Heart right ventricle (tissue), 16 donors: ENCODE measurements around the gene ADCY5. TPM values are rescaled to one million over a fixed set of nuclear protein-coding genes. Genes with fewer than 3 reads are reported as not detected.

Experiments used
- ATAC-seq, 8 donors: fragments of 200-7000 bp; cut with Tn5 transposase; one replicate each; pipeline ENCODE4 v1.9.1; 2020; ENCODE audit warnings: mild to moderate bottlenecking in 8 of 8, moderate library complexity in 8 of 8, moderate number of reproducible peaks in 1 of 8
- DNase-seq, 2 donors: peaks; one replicate each; pipeline ENCODE4 v3.0.0-alpha.2; 2020
- H3K27ac ChIP-seq, 10 donors: fragments of 200-600 bp; sonication (generic) in 2 of 10; one replicate each; pipeline versions ENCODE4 v1.5.0 to v1.8.0; 2020 to 2022; ENCODE audit warnings: mild to moderate bottlenecking in 3 of 10
- H3K27me3 ChIP-seq, 7 donors: fragments of 200-600 bp; one replicate each; pipeline ENCODE4 v1.8.0; 2021 to 2022; ENCODE audit warnings: mild to moderate bottlenecking in 2 of 7
- H3K36me3 ChIP-seq, 9 donors: fragments of 200-600 bp; sonication (generic) in 1 of 9; one replicate each; pipeline versions ENCODE4 v1.5.0 to v1.8.0; 2020 to 2022; ENCODE audit warnings: mild to moderate bottlenecking in 2 of 9
- H3K4me1 ChIP-seq, 9 donors: fragments of 200-600 bp; sonication (generic) in 1 of 9; one replicate each; pipeline versions ENCODE4 v1.5.0 to v1.8.0; 2020 to 2022; ENCODE audit warnings: mild to moderate bottlenecking in 4 of 9
- H3K4me3 ChIP-seq, 10 donors: fragments of 200-600 bp; sonication (generic) in 2 of 10; one replicate each; pipeline versions ENCODE4 v1.5.0 to v1.8.0; 2020 to 2022; ENCODE audit warnings: mild to moderate bottlenecking in 7 of 10, moderate library complexity in 2 of 10
- H3K9me3 ChIP-seq, 11 donors: fragments of 200-600 bp in 10 of 11; sonication (generic) in 2 of 11; one replicate each; pipeline versions ENCODE4 v1.5.0 to v1.8.0; 2013 to 2022; ENCODE audit warnings: mild to moderate bottlenecking in 2 of 11, control low read depth in 1 of 11, moderate library complexity in 1 of 11
- WGBS, 2 donors: extraction: QIAGEN DNeasy Blood & Tissue Kit; methylation state at CpG; one replicate each; pipeline ENCODE4 v1.1.7; 2013; ENCODE audit warnings: inconsistent platforms in 1 of 2; 5-methylcytosine and 5-hydroxymethylcytosine counted together
- intact Hi-C, 10 donors: fragments of 100-400 bp; cut with DNase I; formaldehyde crosslinking; loops; one replicate each; pipeline versions ENCODE4 v1.11.1 to v1.14.2; 2022
- polyA plus RNA-seq, 2 donors: library from polyadenylated mRNA; stranded (reverse); fragments of 200-250 nt; gene quantifications; one replicate each; pipeline ENCODE4 v1.2.3, GENCODE V29; 2013
- total RNA-seq, 10 donors: library from RNA; stranded (reverse); fragmentation: NEBNext Ultra II Directional in 3 of 10; extraction: Animal tissue kit (Norgen Biotek cat#: 25700) in 3 of 10; gene quantifications; one replicate each; pipeline versions ENCODE4 v1.2.1 to v1.2.4, GENCODE V29; 2021 to 2023
- TF ChIP-seq, protein P1 (sequence below), 9 donors: fragments of 200-600 bp; sonication (generic) in 2 of 9; IDR thresholded peaks; one replicate each; pipeline versions ENCODE4 v1.5.0 to v1.8.0; 2021 to 2022; ENCODE audit warnings: antibody characterized with exemption in 9 of 9, mild to moderate bottlenecking in 5 of 9, moderate library complexity in 1 of 9
- donor health status: Arrhythmogenic right ventricular cardiomyopathy.
- donor health status: ischemic (EF 13 %, LVEDD 7.1; RV severe dilation, severe dysfunction).
- donor health status: healthy with polysubstance abuse.
- donor health status: DM: no; HTN: yes; CAD: no.
- donor health status: DM: no; HTN: no; CAD: no.
- donor health status: ischemic (EF 25% LVEDD 6.9; RV normal size, moderate dysfunction).
- donor health status: ischemic (EF 25% LVEDD 5.7; RV mildly dilated, moderate dysfunction).
- donor health status: healthy.
- donor health status: DM: yes; HTN: yes; CAD: no.
- donor health status: Ischemic cardiomyopathy.
- donor health status: ischemic (EF 35%, LVEDD 5.7; RV mildly dilated, moderate dysfunction).
- donor health status: nonischemic (EF 11% LVEDD 7.7; RV severe dilation, severe dysfunction).
- donor health status: DM: yes; HTN: yes; CAD: no.
- donor health status: PGD.
- donor health status: ischemic (EF 29% LVEDD 5.4; RV normal size, mild dysfunction).
- donor health status: nonischemic (EF 23%, LVEDD 6.1; RV moderate dilation, normal function).

The ADCY5 gene
- total and polyA plus RNA-seq, 12 donors, result 37.2 to 245 (median 198) TPM

DNA sequence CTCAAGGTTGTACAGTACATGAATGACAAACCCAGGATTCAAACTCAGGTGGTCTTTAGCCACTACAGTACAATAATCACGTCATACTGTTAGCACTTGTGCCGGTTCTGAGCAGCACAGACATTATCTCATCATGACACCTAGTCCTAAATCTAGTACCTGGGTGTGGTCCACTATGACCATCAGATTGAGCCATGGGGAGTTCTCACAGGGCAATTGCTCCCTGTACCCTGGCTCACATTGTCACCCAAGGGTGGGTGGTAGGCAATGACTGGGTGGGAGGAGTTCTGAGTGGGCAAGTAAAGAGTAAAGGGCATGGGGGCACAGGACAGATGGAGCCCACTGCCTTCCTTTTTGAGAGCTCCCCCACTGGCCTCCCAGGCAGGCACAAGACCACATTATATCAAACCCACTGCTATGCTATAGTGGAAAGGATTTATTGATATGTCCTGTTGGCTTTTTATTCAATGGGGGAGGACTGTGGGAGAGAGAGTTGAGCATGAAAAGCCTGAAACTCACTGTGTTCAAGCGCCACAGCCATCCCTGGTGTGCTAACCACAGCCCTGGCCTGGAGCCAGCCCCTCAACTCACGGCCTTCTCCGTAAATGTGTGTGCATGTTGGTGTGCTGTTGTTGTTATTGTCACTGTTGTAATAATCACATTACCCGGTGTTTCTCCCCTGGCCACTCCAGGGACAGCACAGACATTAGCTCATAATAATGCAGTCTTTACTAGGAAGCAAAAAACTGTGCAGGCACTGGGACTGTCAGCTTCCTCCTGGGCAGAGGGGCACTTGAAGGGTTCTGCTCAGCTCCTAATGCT is 27.3 kb downstream of the ADCY5 start:
- peak in 1 of 2 donors; percentile 61 for DNase-seq

DNA sequence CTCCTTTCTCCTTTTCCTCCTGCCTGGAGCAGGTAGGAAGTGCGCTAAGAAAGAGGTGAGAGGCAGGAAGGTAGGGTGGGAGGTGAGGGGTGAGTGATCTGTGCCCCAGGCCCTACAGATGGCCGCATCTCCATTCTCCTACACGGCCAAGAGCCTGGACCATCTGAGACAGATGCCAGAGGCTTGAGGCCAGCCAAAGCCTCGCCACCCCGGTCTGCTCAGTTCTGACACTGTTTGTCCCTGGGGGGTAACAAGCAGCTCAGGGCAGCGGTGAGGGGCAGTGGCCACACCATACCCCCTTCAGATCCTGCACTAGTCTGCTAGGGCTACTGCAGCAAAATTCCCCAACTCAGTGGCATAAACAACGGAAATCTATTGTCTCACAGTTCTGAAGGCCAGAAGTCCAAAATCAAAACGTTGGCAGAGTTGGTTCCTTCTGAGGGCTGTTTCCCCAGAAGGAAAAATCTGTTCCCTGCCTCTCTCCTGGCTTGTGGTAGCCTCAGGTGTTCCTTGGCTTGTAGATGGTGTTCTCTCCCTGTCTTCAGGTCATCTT is 28.4 kb downstream of the ADCY5 start:
- no peak for ATAC-seq
- TF ChIP-seq, protein P1, sequence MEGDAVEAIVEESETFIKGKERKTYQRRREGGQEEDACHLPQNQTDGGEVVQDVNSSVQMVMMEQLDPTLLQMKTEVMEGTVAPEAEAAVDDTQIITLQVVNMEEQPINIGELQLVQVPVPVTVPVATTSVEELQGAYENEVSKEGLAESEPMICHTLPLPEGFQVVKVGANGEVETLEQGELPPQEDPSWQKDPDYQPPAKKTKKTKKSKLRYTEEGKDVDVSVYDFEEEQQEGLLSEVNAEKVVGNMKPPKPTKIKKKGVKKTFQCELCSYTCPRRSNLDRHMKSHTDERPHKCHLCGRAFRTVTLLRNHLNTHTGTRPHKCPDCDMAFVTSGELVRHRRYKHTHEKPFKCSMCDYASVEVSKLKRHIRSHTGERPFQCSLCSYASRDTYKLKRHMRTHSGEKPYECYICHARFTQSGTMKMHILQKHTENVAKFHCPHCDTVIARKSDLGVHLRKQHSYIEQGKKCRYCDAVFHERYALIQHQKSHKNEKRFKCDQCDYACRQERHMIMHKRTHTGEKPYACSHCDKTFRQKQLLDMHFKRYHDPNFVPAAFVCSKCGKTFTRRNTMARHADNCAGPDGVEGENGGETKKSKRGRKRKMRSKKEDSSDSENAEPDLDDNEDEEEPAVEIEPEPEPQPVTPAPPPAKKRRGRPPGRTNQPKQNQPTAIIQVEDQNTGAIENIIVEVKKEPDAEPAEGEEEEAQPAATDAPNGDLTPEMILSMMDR (IDR thresholded peaks at IDR 0.05), result no peak
- Histone ChIP-seq H3K9me3 (no peaks in the 10 kb centered on the region), H3K27me3 (no peaks in the 10 kb centered on the region), H3K4me1 (peaks cover 35 to 99% (median 83%) of the 10 kb centered on the region in 9 donors), H3K4me3 (no peak overlapping the region), H3K27ac (peak overlapping the region; percentile 47 to 88 (median 86)), H3K36me3 (no peaks in the 10 kb centered on the region)
- intact Hi-C loops, result no loop called here
- no peak for DNase-seq
- WGBS, 2 donors, result 66 to 68% methylated on average over 8 of the region's 8 CpGs

More for the DNA sequence above, 27.3 kb downstream of the ADCY5 start:
- Histone ChIP-seq H3K36me3 (no peaks in the 10 kb centered on the region), H3K27ac (peak overlapping the region; percentile 47 to 88 (median 86)), H3K4me1 (peaks cover 25 to 99% (median 83%) of the 10 kb centered on the region in 9 donors), H3K9me3 (no peaks in the 10 kb centered on the region), H3K27me3 (no peaks in the 10 kb centered on the region), H3K4me3 (no peak overlapping the region)
- no peak for ATAC-seq
- intact Hi-C loops, result no loop called here
- 27 to 42% methylated on average over 6 of the region's 6 CpGs for WGBS, 2 donors
- TF ChIP-seq, protein P1 (IDR thresholded peaks at IDR 0.05), result no peak

DNA sequence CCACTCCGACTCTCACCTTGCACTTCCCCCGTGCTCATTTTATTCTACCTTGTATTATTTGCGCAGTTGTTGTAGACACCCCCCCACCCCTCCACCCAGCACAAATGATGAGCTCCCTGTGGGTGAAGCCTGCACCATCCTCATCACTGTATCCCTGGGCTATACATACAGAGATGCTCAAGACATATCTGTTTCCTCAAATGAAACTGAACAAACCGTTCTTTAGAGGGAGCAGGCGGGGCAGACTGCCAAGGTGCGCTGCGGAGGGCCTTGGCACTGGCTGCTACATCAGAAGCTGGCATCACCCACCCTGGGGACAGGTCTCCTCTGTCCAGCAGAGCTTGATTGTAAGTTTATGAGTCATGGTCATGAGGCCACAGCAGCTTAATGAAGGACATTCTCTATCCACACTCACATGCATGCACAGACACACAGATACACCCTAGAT is 29.0 kb downstream of the ADCY5 start:
- TF ChIP-seq, protein P1 (IDR thresholded peaks at IDR 0.05), result peak in 1 of 9 donors; percentile 0
- H3K9me3 ChIP-seq, result no peaks in the 10 kb centered on the region
- peaks cover 32 to 99% (median 81%) of the 10 kb centered on the region in 9 donors for H3K4me1 ChIP-seq
- DNase-seq, result peak; percentile 71 to 81
- intact Hi-C loops, result loop anchor here in 1 of 10 donors (5.0 kb wide), 1 partner anchor 48 kb away; no protein-coding TSS in a partner anchor
- H3K27me3 ChIP-seq, result no peaks in the 10 kb centered on the region
- ATAC-seq, result peak; percentile 21 to 80 (median 54)
- no peak overlapping the region for H3K4me3 ChIP-seq
- H3K36me3 ChIP-seq, result no peaks in the 10 kb centered on the region
- peak overlapping the region; percentile 47 to 88 (median 86) for H3K27ac ChIP-seq
- 59 to 69% methylated on average over 7 of the region's 7 CpGs for WGBS, 2 donors

DNA sequence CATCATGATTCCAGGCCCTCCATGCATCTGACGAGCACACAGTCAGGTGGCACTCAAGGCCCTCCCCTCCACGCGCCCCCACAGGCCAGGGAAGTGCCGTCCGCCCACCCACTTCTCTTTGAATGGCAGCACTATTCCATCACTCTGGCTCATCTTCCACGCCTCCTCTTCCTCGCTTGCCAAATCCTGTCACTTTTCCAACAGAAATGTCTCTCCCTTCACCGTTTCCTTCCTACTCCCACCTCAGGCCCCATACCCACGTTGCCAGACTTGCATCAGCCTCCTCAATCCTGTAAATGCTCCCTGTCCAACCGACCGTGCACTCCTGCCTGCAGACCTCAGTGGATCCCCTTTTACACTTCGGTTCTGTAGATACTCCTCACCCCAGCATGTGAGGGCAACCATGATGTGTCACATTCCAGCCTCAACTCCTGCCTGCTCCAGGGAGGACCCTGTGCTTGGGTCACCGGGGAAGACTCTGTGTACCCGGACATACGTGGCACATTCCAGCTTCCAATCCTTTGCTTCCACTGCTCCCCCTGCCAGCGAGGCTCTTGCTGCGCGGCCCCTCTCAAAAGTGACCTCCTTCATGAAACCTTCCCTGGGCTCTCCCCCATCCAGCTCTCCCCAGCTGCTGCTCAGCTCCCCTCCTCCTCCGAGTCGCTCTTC is 29.6 kb downstream of the ADCY5 start:
- WGBS, 2 donors, result 49 to 62% methylated on average over 20 of the region's 20 CpGs
- H3K4me3 ChIP-seq, result no peak overlapping the region
- H3K36me3 ChIP-seq, result no peaks in the 10 kb centered on the region
- H3K9me3 ChIP-seq, result no peaks in the 10 kb centered on the region
- intact Hi-C loops, result loop anchor here in 1 of 10 donors (5.0 kb wide), 1 partner anchor 47 kb away; no protein-coding TSS in a partner anchor
- ATAC-seq (peak in 2 of 8 donors; percentile 1 to 22), DNase-seq (no peak)
- TF ChIP-seq, protein P1 (IDR thresholded peaks at IDR 0.05), result peak in 1 of 9 donors; percentile 2
- peaks cover 32 to 99% (median 81%) of the 10 kb centered on the region in 9 donors for H3K4me1 ChIP-seq
- H3K27ac ChIP-seq, result peak overlapping the region; percentile 36 to 88 (median 86)
- no peaks in the 10 kb centered on the region for H3K27me3 ChIP-seq
